Smooth muscle cell (in vitro differentiated cells): ENCODE results near the gene EYS. TPM values are rescaled to one million over a fixed set of nuclear protein-coding genes. Genes with fewer than 3 reads are reported as not detected.
A peak's percentile ranks its signal among the peaks of the same experiment; 100 is the strongest.

Source experiments
- DNase-seq: peaks from one replicate; lab custom pipeline; 2025; ENCODE audit not compliant: unreplicated experiment; lab: John Stamatoyannopoulos, UW
- H2AFZ ChIP-seq: fragments of 200-600 bp; sonication (generic); 2 replicates; pipeline ENCODE4 v1.6.0; 2016; ENCODE audit warnings: antibody characterized with exemption, low read depth, mild to moderate bottlenecking
- H3F3A ChIP-seq: fragments of 200-600 bp; sonication (generic); 2 replicates; pipeline ENCODE4 v1.6.0; 2017; ENCODE audit warnings: antibody characterized with exemption, low read depth
- H3K27ac ChIP-seq: fragments of 200-600 bp; sonication (generic); 2 replicates; pipeline ENCODE4 v1.5.1; 2016; ENCODE audit warnings: low read depth, mild to moderate bottlenecking
- H3K27me3 ChIP-seq: fragments of 200-600 bp; sonication (generic); 2 replicates; pipeline ENCODE4 v1.6.1; 2016; ENCODE audit warnings: low read depth, mild to moderate bottlenecking
- H3K36me3 ChIP-seq: fragments of 200-600 bp; sonication (generic); 2 replicates; pipeline ENCODE4 v1.5.1; 2016; ENCODE audit warnings: low read depth
- H3K4me1 ChIP-seq: fragments of 200-600 bp; sonication (generic); 2 replicates; pipeline ENCODE4 v1.5.1; 2016; ENCODE audit warnings: low read depth
- H3K4me2 ChIP-seq: fragments of 200-600 bp; sonication (generic); 2 replicates; pipeline ENCODE4 v1.6.0; 2016; ENCODE audit warnings: mild to moderate bottlenecking
- H3K4me3 ChIP-seq: fragments of 200-600 bp; sonication (generic); 2 replicates; pipeline ENCODE4 v1.5.1; 2016; ENCODE audit warnings: mild to moderate bottlenecking
- H3K79me2 ChIP-seq: fragments of 200-600 bp; sonication (generic); 2 replicates; pipeline ENCODE4 v1.6.0; 2016; ENCODE audit warnings: low read depth, mild to moderate bottlenecking
- H3K9ac ChIP-seq: fragments of 200-600 bp; sonication (generic); 2 replicates; pipeline ENCODE4 v1.6.0; 2016; ENCODE audit warnings: low read depth
- H3K9me3 ChIP-seq: fragments of 200-600 bp; sonication (generic); replicated peaks from 2 replicates; pipeline ENCODE4 v1.5.1; 2016; ENCODE audit warnings: low read depth
- H4K20me1 ChIP-seq: fragments of 200-600 bp; sonication (generic); 2 replicates; pipeline ENCODE4 v1.6.0; 2016; ENCODE audit warnings: low read depth
- WGBS: methylation state at CpG from one replicate; pipeline ENCODE4 v1.1.7; 2016; ENCODE audit warnings: low lambda C conversion rate; 5-methylcytosine and 5-hydroxymethylcytosine counted together
- polyA plus RNA-seq: library from polyadenylated mRNA; unstranded; fragments of >200 nt; fragmentation: Nextera tagmentation; extraction: Ambion mirVana; gene quantifications from 2 replicates; pipeline ENCODE4 v1.2.1, GENCODE V29; 2016
- total RNA-seq: library from RNA; depleted of rRNA; stranded (reverse); fragments of >200 nt; gene quantifications from 2 replicates; pipeline ENCODE4 v1.2.3, GENCODE V29; 2014
- TF ChIP-seq, protein P1 (sequence below): fragments of 200-600 bp; sonication (generic); IDR thresholded peaks from 2 replicates; pipeline ENCODE4 v1.5.1; 2017; ENCODE audit warnings: borderline replicate concordance, mild to moderate bottlenecking, antibody characterized with exemption; ENCODE audit not compliant: insufficient read depth, poor library complexity, severe bottlenecking

EYS gene
- total and polyA plus RNA-seq, 2 experiments from 2014 or later: 0.07 to 0.18 TPM

GRCh38 chr6:65148839-65149238, 558.2 kb downstream of the EYS start:
- no peak overlapping the region for H3K27ac ChIP-seq
- H2AFZ ChIP-seq: no peak overlapping the region
- WGBS: 88% methylated on average over 2 of the region's 2 CpGs
- no peak overlapping the region for H3K4me3 ChIP-seq
- H3K79me2 ChIP-seq: no peaks in the 10 kb centered on the region
- TF ChIP-seq, protein P1, sequence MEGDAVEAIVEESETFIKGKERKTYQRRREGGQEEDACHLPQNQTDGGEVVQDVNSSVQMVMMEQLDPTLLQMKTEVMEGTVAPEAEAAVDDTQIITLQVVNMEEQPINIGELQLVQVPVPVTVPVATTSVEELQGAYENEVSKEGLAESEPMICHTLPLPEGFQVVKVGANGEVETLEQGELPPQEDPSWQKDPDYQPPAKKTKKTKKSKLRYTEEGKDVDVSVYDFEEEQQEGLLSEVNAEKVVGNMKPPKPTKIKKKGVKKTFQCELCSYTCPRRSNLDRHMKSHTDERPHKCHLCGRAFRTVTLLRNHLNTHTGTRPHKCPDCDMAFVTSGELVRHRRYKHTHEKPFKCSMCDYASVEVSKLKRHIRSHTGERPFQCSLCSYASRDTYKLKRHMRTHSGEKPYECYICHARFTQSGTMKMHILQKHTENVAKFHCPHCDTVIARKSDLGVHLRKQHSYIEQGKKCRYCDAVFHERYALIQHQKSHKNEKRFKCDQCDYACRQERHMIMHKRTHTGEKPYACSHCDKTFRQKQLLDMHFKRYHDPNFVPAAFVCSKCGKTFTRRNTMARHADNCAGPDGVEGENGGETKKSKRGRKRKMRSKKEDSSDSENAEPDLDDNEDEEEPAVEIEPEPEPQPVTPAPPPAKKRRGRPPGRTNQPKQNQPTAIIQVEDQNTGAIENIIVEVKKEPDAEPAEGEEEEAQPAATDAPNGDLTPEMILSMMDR: no peak
- no peaks in the 10 kb centered on the region for H3K36me3 ChIP-seq
- H3F3A ChIP-seq: no peaks in the 10 kb centered on the region
- no peak for DNase-seq
- no peaks in the 10 kb centered on the region for H3K27me3 ChIP-seq
- no peaks in the 10 kb centered on the region for H3K4me1 ChIP-seq
- no peaks in the 10 kb centered on the region for H3K9me3 ChIP-seq
- H3K9ac ChIP-seq: no peak overlapping the region
- H3K4me2 ChIP-seq: no peak overlapping the region
- no peaks in the 10 kb centered on the region for H4K20me1 ChIP-seq

DNA sequence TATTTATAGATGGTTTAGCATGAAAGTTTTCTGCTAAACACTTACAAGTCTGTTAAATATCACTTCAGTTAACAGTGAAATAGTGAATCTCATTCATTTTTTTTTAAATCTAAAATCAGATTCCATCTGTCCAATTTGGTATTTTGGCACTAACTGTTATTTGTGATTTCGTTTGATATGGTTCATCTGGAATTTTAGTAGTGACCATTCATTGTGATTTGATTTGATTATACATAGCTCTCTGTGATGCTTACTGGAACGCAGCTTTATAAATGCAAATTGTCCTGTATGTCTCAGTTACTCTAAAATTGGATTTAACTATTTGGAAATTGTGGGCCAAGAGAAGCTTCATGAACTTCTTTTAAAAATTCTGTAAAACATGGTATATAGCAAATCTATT, 571.5 kb downstream of the EYS start:
- Histone ChIP-seq H2AFZ (no peak overlapping the region), H3K9ac (no peak overlapping the region), H3K9me3 (no peaks in the 10 kb centered on the region), H3K4me1 (no peaks in the 10 kb centered on the region), H3K27me3 (no peaks in the 10 kb centered on the region), H3K27ac (no peak overlapping the region), H3K36me3 (no peaks in the 10 kb centered on the region), H3K4me3 (no peak overlapping the region), H3K79me2 (no peaks in the 10 kb centered on the region), H4K20me1 (no peaks in the 10 kb centered on the region), H3F3A (no peaks in the 10 kb centered on the region), H3K4me2 (no peak overlapping the region)
- WGBS: 82% methylated on average over 2 of the region's 2 CpGs
- TF ChIP-seq, protein P1: no peak
- DNase-seq: no peak

DNA sequence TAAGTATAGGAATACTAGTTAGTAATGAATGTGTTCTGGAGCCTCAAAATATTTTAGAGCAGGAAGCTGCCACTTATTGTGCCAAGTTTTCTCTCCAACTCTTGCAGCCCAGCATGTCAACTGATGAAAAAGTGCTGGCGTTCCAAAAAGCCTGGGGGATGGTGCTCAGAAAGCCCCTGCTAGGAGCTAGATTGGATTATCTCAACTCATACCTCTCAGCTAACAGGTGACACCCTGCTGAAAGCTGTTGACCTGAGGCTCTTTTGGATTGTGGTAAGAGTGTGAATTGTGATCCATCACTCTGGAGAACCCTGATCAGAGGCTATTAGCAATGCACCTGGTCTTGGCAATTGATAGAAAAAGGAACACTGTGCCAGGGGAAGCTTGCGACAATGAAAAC, 580.4 kb downstream of the EYS start:
- no peak overlapping the region for H3K4me2 ChIP-seq
- H3K27me3 ChIP-seq: no peaks in the 10 kb centered on the region
- no peak overlapping the region for H3K4me3 ChIP-seq
- no peak overlapping the region for H2AFZ ChIP-seq
- no peaks in the 10 kb centered on the region for H3F3A ChIP-seq
- H3K9me3 ChIP-seq: no peaks in the 10 kb centered on the region
- WGBS: 75% methylated on average over 2 of the region's 2 CpGs
- H4K20me1 ChIP-seq: no peaks in the 10 kb centered on the region
- no peaks in the 10 kb centered on the region for H3K79me2 ChIP-seq
- no peaks in the 10 kb centered on the region for H3K4me1 ChIP-seq
- H3K27ac ChIP-seq: no peak overlapping the region
- H3K9ac ChIP-seq: no peak overlapping the region
- TF ChIP-seq, protein P1: no peak
- H3K36me3 ChIP-seq: no peaks in the 10 kb centered on the region
- no peak for DNase-seq

GRCh38 chr6:65123521-65123920, 583.5 kb downstream of the EYS start:
- 91% methylated on average over 1 of the region's 1 CpG for WGBS
- DNase-seq: no peak
- TF ChIP-seq, protein P1: no peak

More at GRCh38 chr6:65123521-65123920, 583.5 kb downstream of the EYS start:
- Histone ChIP-seq H3K27ac (no peak overlapping the region), H4K20me1 (no peaks in the 10 kb centered on the region), H3K79me2 (no peaks in the 10 kb centered on the region), H3K4me3 (no peak overlapping the region), H2AFZ (peak overlapping the region; percentile 25), H3K36me3 (no peaks in the 10 kb centered on the region), H3K9ac (no peak overlapping the region), H3K9me3 (no peaks in the 10 kb centered on the region), H3K4me1 (no peaks in the 10 kb centered on the region), H3F3A (no peaks in the 10 kb centered on the region), H3K4me2 (no peak overlapping the region), H3K27me3 (no peaks in the 10 kb centered on the region)
